ENCODE results near the gene TMOD1. TPM values are rescaled to one million over a fixed set of nuclear protein-coding genes. Genes with fewer than 3 reads are reported as not detected.

The TMOD1 gene
- total and polyA plus RNA-seq, 2 of the 13 experiments (the other 11 are each of a cell fraction or from before 2014, with no cell fraction given): 0.04 to 0.07 TPM

DNA sequence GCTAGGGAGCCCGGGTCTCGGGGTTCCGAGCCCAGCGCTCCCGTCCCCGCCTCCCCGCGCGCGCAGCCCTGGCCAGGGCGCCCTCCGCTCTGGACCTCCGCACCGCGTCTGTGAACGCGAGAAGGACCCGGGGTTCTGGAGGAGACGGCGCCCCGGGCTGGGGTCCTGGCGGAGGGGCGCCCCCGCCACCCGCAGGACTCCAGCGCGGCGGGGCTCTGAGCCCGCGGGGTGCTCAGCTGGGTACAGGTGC, 431 bp downstream of the TMOD1 start:
- Histone ChIP-seq H3K79me2 (ENCODE audit: insufficient read depth, low read length) (no peaks in the 10 kb centered on the region), H3K4me2 (ENCODE audit: low read depth, low read length) (peak overlapping the region; percentile 79), H4K20me1 (ENCODE audit: insufficient read depth, low read length) (no peaks in the 10 kb centered on the region), H3K27me3 (ENCODE audit: control insufficient read depth in 1 of 2, insufficient read depth in 2 of 2, low read length in 2 of 2) (peaks cover 13 to 49% of the 10 kb centered on the region in 2 experiments; a peak in 4 of 5 replicates), H3K9me3 (ENCODE audit: low read length) (no peaks in the 10 kb centered on the region), H3K9ac (ENCODE audit: insufficient read depth, low read depth, low read length) (no peak overlapping the region), H3K4me1 (ENCODE audit: insufficient read depth, low read length) (peaks cover 25% of the 10 kb centered on the region), H3K4me3 (replicated peaks in 1 of 3; ENCODE audit: insufficient read depth in 1 of 3, low read depth in 2 of 3, low read length in 3 of 3) (peak overlapping the region; percentile 57 to 74 (median 73); a peak in 5 of 6 replicates), H3K27ac (ENCODE audit: extremely low read length, insufficient read depth, low read length) (no peak overlapping the region), H3K36me3 (replicated peaks in 1 of 2; ENCODE audit: control insufficient read depth in 1 of 2, insufficient read depth in 2 of 2, low read length in 2 of 2) (no peaks in the 10 kb centered on the region), H2AFZ (ENCODE audit: low read length) (no peak overlapping the region)
- ATAC-seq (peak; percentile 64; the same call in 2 of the 3 replicates), FAIRE-seq (no peak), DNase-seq (ENCODE audit: low spot score) (no peak)
- BruUV-seq (replicated peaks): no TSS peak
- no CpG with 5 or more reads among the region's 30 CpGs for WGBS (ENCODE audit: low lambda C conversion rate)
- CTCF ChIA-PET (ENCODE audit: low intra/inter-chr PET ratio, low total read pairs): no interaction called here
- in situ Hi-C loops (cut with HindIII; ENCODE audit: extremely low pct_ligation_motif_present, low pct_unique_long_range_greater_than_20kb): no loop called here
- intact Hi-C loops (cut with micrococcal nuclease; ENCODE audit: unreplicated experiment): no loop called here
- TF ChIP-seq AGO1 (IDR thresholded peaks at IDR 0.05; ENCODE audit: low read depth, low read length, poor library complexity, severe bottlenecking) (no peak), ZNF549 (CRISPR knock-in tag; IDR thresholded peaks at IDR 0.05) (no peak), ZFP82 (CRISPR knock-in tag; IDR thresholded peaks at IDR 0.05; ENCODE audit: borderline replicate concordance) (0 out of 2 replicates have a peak, but pooled peaks have one; percentile 33), DR1 (CRISPR knock-in tag; IDR thresholded peaks at IDR 0.05) (no peak), ZNF546 (CRISPR knock-in tag; conservative IDR thresholded peaks at IDR 0.05) (no peak), JDP2 (CRISPR knock-in tag; IDR thresholded peaks at IDR 0.05; ENCODE audit: borderline replicate concordance) (no peak), GABPB1 (CRISPR knock-in tag; IDR thresholded peaks at IDR 0.05) (no peak), HNRNPK (IDR thresholded peaks at IDR 0.05; ENCODE audit: low read depth, low read length, poor library complexity, severe bottlenecking) (peak; percentile 15)
- TF ChIP-seq, protein P1, sequence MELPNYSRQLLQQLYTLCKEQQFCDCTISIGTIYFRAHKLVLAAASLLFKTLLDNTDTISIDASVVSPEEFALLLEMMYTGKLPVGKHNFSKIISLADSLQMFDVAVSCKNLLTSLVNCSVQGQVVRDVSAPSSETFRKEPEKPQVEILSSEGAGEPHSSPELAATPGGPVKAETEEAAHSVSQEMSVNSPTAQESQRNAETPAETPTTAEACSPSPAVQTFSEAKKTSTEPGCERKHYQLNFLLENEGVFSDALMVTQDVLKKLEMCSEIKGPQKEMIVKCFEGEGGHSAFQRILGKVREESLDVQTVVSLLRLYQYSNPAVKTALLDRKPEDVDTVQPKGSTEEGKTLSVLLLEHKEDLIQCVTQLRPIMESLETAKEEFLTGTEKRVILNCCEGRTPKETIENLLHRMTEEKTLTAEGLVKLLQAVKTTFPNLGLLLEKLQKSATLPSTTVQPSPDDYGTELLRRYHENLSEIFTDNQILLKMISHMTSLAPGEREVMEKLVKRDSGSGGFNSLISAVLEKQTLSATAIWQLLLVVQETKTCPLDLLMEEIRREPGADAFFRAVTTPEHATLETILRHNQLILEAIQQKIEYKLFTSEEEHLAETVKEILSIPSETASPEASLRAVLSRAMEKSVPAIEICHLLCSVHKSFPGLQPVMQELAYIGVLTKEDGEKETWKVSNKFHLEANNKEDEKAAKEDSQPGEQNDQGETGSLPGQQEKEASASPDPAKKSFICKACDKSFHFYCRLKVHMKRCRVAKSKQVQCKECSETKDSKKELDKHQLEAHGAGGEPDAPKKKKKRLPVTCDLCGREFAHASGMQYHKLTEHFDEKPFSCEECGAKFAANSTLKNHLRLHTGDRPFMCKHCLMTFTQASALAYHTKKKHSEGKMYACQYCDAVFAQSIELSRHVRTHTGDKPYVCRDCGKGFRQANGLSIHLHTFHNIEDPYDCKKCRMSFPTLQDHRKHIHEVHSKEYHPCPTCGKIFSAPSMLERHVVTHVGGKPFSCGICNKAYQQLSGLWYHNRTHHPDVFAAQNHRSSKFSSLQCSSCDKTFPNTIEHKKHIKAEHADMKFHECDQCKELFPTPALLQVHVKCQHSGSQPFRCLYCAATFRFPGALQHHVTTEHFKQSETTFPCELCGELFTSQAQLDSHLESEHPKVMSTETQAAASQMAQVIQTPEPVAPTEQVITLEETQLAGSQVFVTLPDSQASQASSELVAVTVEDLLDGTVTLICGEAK (IDR thresholded peaks at IDR 0.05): no peak
- TF ChIP-seq, protein P1 (CRISPR knock-in tag; IDR thresholded peaks at IDR 0.05): no peak
- POLR2A ChIA-PET: interaction anchor here (1.0 to 1.2 kb wide), 3 partner anchors 94 to 131 kb away, joined by 3 to 4 read pairs (median 3); partner anchors contain the start of gene TSTD2
